HEK293 (cell line): ENCODE measurements around the gene HSD17B12.
A peak's percentile ranks its signal among the peaks of the same experiment; 100 is the strongest.
"Not testable (repeated sequence)": the region's sequence is repeated elsewhere in the genome, so short reads cannot be mapped to it uniquely, and the experiment has no call there.

Experiments
- CTCF ChIA-PET: fragments of 350-600 bp; formaldehyde crosslinking; extraction: SDS; loops from one replicate; lab custom pipeline; 2021; ENCODE audit warnings: antibody characterized with exemption; lab: Yijun Ruan, JAX
- POLR2A ChIA-PET: fragments of 300-600 bp; formaldehyde crosslinking; extraction: SDS; loops from one replicate; lab custom pipeline; 2020; ENCODE audit warnings: antibody characterized with exemption, inconsistent platforms; lab: Yijun Ruan, JAX
- H3K27ac ChIP-seq: fragments of 200-500 bp; sonication (Bioruptor generic); 2 replicates; pipeline ENCODE4 v1.5.1; 2014; ENCODE audit warnings: low read depth, low read length, control low read depth, inconsistent platforms; ENCODE audit errors: extremely low read depth
- H3K36me3 ChIP-seq, 2 experiments: fragments of 200-500 bp in 1 of 2; sonication (Bioruptor generic) in 1 of 2; 1 replicate in 1 of 2; 2 replicates in 1 of 2; pipeline ENCODE4 v1.5.1; 2014 to 2017; ENCODE audit warnings: inconsistent platforms in 2 of 2, low read length in 2 of 2; ENCODE audit not compliant: control insufficient read depth in 2 of 2, insufficient read depth in 1 of 2
- H3K4me1 ChIP-seq: fragments of 200-500 bp; sonication (Bioruptor generic); 2 replicates; pipeline ENCODE4 v1.5.1; 2014; ENCODE audit warnings: mild to moderate bottlenecking, low read length, inconsistent platforms; ENCODE audit not compliant: control insufficient read depth, insufficient read depth
- H3K4me3 ChIP-seq: 2 replicates; pipeline ENCODE4 v1.5.1; 2011; ENCODE audit warnings: low read depth, mild to moderate bottlenecking, control low read depth, low read length, moderate library complexity
- H3K9me3 ChIP-seq: fragments of 200-500 bp; sonication (Bioruptor generic); 2 replicates; pipeline ENCODE4 v1.5.1; 2014; ENCODE audit warnings: low read depth, low read length, inconsistent platforms; ENCODE audit not compliant: control insufficient read depth, insufficient read depth
- REST ChIP-seq: fragments of 450-650 bp; formaldehyde crosslinking; IDR thresholded peaks from 2 replicates; pipeline ENCODE4 v1.5.1; 2016; ENCODE audit warnings: missing biosample characterization, missing genetic modification characterization
- ZBTB10 ChIP-seq: fragments of 450-650 bp; formaldehyde crosslinking; IDR thresholded peaks from 2 replicates; pipeline ENCODE4 v1.5.1; 2016; ENCODE audit warnings: missing biosample characterization, missing genetic modification characterization
- ZNF146 ChIP-seq: fragments of 450-650 bp; formaldehyde crosslinking; IDR thresholded peaks from 2 replicates; pipeline ENCODE4 v1.5.1; 2016; ENCODE audit warnings: missing biosample characterization, missing genetic modification characterization
- ZNF433 ChIP-seq: fragments of 450-650 bp; formaldehyde crosslinking; IDR thresholded peaks from 2 replicates; pipeline ENCODE4 v1.5.1; 2016; ENCODE audit warnings: missing biosample characterization, missing genetic modification characterization, low read depth
- ZNF518A ChIP-seq: fragments of 450-650 bp; formaldehyde crosslinking; conservative IDR thresholded peaks from 2 replicates; pipeline ENCODE4 v1.5.1; 2016; ENCODE audit warnings: low read depth, missing biosample characterization, missing genetic modification characterization
- ZNF529 ChIP-seq: fragments of 450-650 bp; formaldehyde crosslinking; IDR thresholded peaks from 2 replicates; pipeline ENCODE4 v1.5.1; 2017; ENCODE audit warnings: missing genetic modification characterization, missing biosample characterization; ENCODE audit not compliant: insufficient replicate concordance
- ZNF76 ChIP-seq: fragments of 450-650 bp; formaldehyde crosslinking; IDR thresholded peaks from 2 replicates; pipeline ENCODE4; 2016; ENCODE audit warnings: low read depth, missing biosample characterization, missing genetic modification characterization, borderline replicate concordance
- ZNF776 ChIP-seq: fragments of 450-650 bp; formaldehyde crosslinking; IDR thresholded peaks from 2 replicates; pipeline ENCODE4 v1.5.0; 2017; ENCODE audit warnings: missing biosample characterization, missing genetic modification characterization, borderline replicate concordance
- ZNF830 ChIP-seq: fragments of 450-650 bp; IDR thresholded peaks from 2 replicates; pipeline ENCODE4 v1.5.0; 2018; ENCODE audit warnings: missing biosample characterization, missing genetic modification characterization, low read depth, mild to moderate bottlenecking, moderate library complexity

HSD17B12 gene

GRCh38 chr11:43682081-43682480 is 1.5 kb downstream of the HSD17B12 start:
- peaks cover 3 to 16% of the 10 kb centered on the region in 2 experiments; a peak in 2 of 3 replicates for H3K36me3 ChIP-seq
- H3K4me1 ChIP-seq, H3K27ac ChIP-seq, CTCF ChIA-PET, H3K9me3 ChIP-seq: not testable (repeated sequence)
- H3K4me3 ChIP-seq, result peak overlapping the region; percentile 59
- POLR2A ChIA-PET, result interaction anchor here (0.6 kb wide), 1 partner anchor 40 kb away, joined by 3 read pairs; no protein-coding TSS in a partner anchor

- ChIA-PET CTCF (interaction anchor here (0.7 to 1.5 kb wide), 3 partner anchors 38 to 167 kb away, joined by 3 read pairs; no protein-coding TSS in a partner anchor), POLR2A (no interaction called here)
- TF ChIP-seq ZNF76 (tag by site-specific recombination) (no peak), ZNF529 (tag by site-specific recombination) (no peak), ZNF776 (tag by site-specific recombination) (no peak), ZNF146 (tag by site-specific recombination) (no peak), ZBTB10 (tag by site-specific recombination) (no peak), ZNF518A (no peak), ZNF830 (tag by site-specific recombination) (no peak), ZNF433 (no peak), REST (tag by site-specific recombination) (no peak)
- no peak overlapping the region for H3K27ac ChIP-seq
- H3K36me3 ChIP-seq, result peaks cover 3 to 20% of the 10 kb centered on the region in 2 experiments; a peak in 2 of 3 replicates
- no peaks in the 10 kb centered on the region for H3K9me3 ChIP-seq
- H3K4me1 ChIP-seq, result no peaks in the 10 kb centered on the region
- H3K4me3 ChIP-seq, result no peak overlapping the region
Measured at GRCh38 chr11:43685440-43685839, 4.9 kb downstream of the HSD17B12 start.
